ENCODE measurements around the gene C2CD4C.

GRCh38 chr19:389255-389934 is 19.6 kb downstream of the C2CD4C start:
- TF ChIP-seq CTCF (IDR thresholded peaks at IDR 0.05) (no peak), POLR2A (IDR thresholded peaks at IDR 0.05) (no peak)
